ENCODE data around the gene MED13L.

- TF ChIP-seq CTCF (IDR thresholded peaks at IDR 0.05; ENCODE audit: low read depth, low read length, missing input control), result no peak
- no peak for TF ChIP-seq GABPA (IDR thresholded peaks at IDR 0.05 in 1 of 2, conservative IDR thresholded peaks at IDR 0.05 in 1 of 2)
- no peak for TF ChIP-seq MAX (IDR thresholded peaks at IDR 0.05)
- no peak for TF ChIP-seq TAF1 (conservative IDR thresholded peaks at IDR 0.05)
- TF ChIP-seq HNF4G (IDR thresholded peaks at IDR 0.05), result no peak
- TF ChIP-seq RXRA (IDR thresholded peaks at IDR 0.05), result no peak
Observed at GRCh38 chr12:116174904-116175303, 102.6 kb downstream of the MED13L start.
